ENCODE results near the gene CPEB4.

DNA sequence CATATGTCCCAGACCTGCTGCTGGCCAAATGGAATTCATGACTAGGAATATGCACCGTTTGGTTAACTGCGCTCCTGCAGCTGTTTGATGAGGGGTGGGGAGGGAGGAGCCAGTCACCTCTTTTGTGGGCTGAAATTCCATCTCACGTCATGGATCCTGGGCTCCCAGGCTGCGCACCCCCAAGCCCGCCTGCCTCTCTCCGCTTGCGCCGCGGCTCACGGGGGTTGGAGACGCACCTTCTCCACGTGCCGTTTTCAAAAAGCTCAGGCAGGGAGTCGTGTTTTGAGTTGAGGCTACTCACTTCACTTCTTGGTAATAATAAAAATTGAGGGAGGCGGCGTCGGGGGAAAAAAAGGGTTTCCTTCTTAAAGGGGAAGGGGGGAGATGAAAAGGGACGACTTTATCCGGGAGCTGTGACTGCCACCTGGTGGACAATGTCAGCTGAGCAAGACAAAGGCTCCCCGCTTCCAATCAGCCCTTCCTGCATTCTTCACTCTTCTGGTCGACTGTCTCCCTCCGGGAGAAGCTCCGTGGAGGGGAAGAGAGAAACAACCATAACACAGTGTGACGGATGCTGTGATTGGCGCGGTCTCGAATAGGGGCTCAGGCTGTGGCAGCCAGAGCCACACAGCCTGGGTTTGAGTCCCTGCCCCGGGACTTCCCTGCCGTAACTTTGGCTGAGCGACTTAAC lies 84.9 kb downstream of the CPEB4 start:
- TF ChIP-seq, protein P1, sequence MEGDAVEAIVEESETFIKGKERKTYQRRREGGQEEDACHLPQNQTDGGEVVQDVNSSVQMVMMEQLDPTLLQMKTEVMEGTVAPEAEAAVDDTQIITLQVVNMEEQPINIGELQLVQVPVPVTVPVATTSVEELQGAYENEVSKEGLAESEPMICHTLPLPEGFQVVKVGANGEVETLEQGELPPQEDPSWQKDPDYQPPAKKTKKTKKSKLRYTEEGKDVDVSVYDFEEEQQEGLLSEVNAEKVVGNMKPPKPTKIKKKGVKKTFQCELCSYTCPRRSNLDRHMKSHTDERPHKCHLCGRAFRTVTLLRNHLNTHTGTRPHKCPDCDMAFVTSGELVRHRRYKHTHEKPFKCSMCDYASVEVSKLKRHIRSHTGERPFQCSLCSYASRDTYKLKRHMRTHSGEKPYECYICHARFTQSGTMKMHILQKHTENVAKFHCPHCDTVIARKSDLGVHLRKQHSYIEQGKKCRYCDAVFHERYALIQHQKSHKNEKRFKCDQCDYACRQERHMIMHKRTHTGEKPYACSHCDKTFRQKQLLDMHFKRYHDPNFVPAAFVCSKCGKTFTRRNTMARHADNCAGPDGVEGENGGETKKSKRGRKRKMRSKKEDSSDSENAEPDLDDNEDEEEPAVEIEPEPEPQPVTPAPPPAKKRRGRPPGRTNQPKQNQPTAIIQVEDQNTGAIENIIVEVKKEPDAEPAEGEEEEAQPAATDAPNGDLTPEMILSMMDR (IDR thresholded peaks at IDR 0.05), result peak; percentile 86
- TF ChIP-seq ZFX (IDR thresholded peaks at IDR 0.05; ENCODE audit: borderline replicate concordance), result no peak
